ENCODE measurements around the gene USP6NL.

- TF ChIP-seq CTCF (conservative IDR thresholded peaks at IDR 0.05; ENCODE audit: low read length) (no peak), EZH2phosphoT487 (IDR thresholded peaks at IDR 0.05; ENCODE audit: borderline replicate concordance) (no peak)
Measured at GRCh38 chr10:11539191-11539868, 72.1 kb downstream of the USP6NL start.
